Measurements from ENCODE around the gene PPFIBP2.

Gene PPFIBP2

DNA sequence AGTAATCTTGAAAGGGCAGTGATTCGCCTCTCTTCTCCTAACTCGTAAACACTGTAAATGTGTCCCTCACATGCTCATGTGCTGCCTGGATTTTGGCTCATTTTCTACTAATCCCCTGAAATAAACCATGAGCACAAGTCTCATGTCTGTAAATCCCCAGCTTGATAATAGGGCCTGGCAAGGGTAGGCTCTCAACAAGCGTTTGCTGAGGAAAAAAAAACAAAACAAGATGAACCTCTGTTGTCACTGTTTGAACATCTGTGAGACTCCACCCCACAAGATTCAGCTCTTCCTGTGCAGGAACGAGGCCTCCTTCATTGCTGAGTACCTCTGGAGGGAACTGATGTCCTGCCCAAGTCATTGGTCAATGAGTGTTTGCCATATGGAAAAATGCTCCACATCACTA is 164.0 kb downstream of the PPFIBP2 start:
- TF ChIP-seq, protein P1, sequence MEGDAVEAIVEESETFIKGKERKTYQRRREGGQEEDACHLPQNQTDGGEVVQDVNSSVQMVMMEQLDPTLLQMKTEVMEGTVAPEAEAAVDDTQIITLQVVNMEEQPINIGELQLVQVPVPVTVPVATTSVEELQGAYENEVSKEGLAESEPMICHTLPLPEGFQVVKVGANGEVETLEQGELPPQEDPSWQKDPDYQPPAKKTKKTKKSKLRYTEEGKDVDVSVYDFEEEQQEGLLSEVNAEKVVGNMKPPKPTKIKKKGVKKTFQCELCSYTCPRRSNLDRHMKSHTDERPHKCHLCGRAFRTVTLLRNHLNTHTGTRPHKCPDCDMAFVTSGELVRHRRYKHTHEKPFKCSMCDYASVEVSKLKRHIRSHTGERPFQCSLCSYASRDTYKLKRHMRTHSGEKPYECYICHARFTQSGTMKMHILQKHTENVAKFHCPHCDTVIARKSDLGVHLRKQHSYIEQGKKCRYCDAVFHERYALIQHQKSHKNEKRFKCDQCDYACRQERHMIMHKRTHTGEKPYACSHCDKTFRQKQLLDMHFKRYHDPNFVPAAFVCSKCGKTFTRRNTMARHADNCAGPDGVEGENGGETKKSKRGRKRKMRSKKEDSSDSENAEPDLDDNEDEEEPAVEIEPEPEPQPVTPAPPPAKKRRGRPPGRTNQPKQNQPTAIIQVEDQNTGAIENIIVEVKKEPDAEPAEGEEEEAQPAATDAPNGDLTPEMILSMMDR (IDR thresholded peaks at IDR 0.05), result no peak
- Histone ChIP-seq H3K27ac (no peak overlapping the region), H2AFZ (no peak overlapping the region), H3K4me1 (peaks cover 2% of the 10 kb centered on the region), H3K4me2 (ENCODE audit: low read length) (no peak overlapping the region), H3K9me3 (ENCODE audit: control insufficient read depth, low read length) (no peaks in the 10 kb centered on the region), H3K9ac (no peak overlapping the region), H3K36me3 (ENCODE audit: control insufficient read depth, insufficient read depth, low read length) (no peaks in the 10 kb centered on the region), H3K79me2 (no peaks in the 10 kb centered on the region), H3K27me3 (ENCODE audit: control insufficient read depth, insufficient read depth, low read length) (no peaks in the 10 kb centered on the region), H3K4me3 (ENCODE audit: low read depth, low read length) (no peak overlapping the region)

DNA sequence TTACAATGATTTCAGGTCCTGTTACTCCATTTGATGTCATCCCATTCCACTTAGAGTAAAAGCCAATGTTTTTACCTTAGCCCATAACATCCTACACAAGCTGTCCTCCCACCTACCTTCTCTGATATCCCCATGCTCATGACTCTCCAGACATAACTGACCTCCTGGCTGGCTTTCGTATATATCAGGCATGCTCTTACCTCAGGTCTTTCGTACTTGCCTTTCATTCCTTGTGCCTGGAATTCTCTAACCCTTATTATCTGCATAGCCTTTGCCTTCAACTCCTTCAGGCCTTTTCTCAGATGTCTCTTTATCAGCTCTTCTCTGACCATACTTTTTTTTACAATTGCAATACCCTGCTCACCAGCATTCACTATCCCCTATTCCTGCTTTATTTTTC is 169.8 kb downstream of the PPFIBP2 start:
- H3K27ac ChIP-seq, result no peak overlapping the region

DNA sequence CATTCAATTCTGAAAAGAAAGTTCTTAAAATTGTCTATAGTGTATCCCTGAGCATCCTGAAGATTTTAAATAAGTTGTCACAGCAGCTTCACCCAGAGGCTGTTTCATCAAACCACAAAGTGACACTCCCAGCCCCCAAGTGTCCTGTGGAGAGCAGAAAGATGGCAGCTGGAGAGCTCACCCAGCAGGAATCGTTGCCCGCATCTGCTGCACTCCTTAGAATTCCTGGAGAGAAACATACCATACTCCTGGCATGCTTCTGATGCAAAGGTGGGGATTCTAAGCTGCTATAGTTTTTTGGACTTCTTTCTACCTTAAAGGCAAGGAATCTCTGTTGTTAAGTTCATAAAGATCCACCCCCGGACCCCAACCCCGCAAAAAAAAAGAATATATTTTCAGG is 173.0 kb downstream of the PPFIBP2 start:
- H3K4me3 ChIP-seq (ENCODE audit: low read depth, low read length), result no peak overlapping the region
- H3K27ac ChIP-seq, result peak overlapping the region; percentile 7
- no peaks in the 10 kb centered on the region for H3K9me3 ChIP-seq (ENCODE audit: control insufficient read depth, low read length)
- peaks cover 6% of the 10 kb centered on the region for H3K4me1 ChIP-seq
- H3K9ac ChIP-seq, result no peak overlapping the region
- TF ChIP-seq, protein P1 (IDR thresholded peaks at IDR 0.05), result no peak
- no peaks in the 10 kb centered on the region for H3K79me2 ChIP-seq
- no peaks in the 10 kb centered on the region for H3K36me3 ChIP-seq (ENCODE audit: control insufficient read depth, insufficient read depth, low read length)
- no peak overlapping the region for H2AFZ ChIP-seq
- H3K4me2 ChIP-seq (ENCODE audit: low read length), result no peak overlapping the region
- H3K27me3 ChIP-seq (ENCODE audit: control insufficient read depth, insufficient read depth, low read length), result no peaks in the 10 kb centered on the region

More for the DNA sequence above, 169.8 kb downstream of the PPFIBP2 start:
- H3K36me3 ChIP-seq (ENCODE audit: control insufficient read depth, insufficient read depth, low read length), result no peaks in the 10 kb centered on the region
- no peak overlapping the region for H3K9ac ChIP-seq
- no peaks in the 10 kb centered on the region for H3K27me3 ChIP-seq (ENCODE audit: control insufficient read depth, insufficient read depth, low read length)
- TF ChIP-seq, protein P1 (IDR thresholded peaks at IDR 0.05), result no peak
- no peak overlapping the region for H3K4me2 ChIP-seq (ENCODE audit: low read length)
- no peak overlapping the region for H3K4me3 ChIP-seq (ENCODE audit: low read depth, low read length)
- no peaks in the 10 kb centered on the region for H3K9me3 ChIP-seq (ENCODE audit: control insufficient read depth, low read length)
- no peak overlapping the region for H2AFZ ChIP-seq
- no peaks in the 10 kb centered on the region for H3K79me2 ChIP-seq
- H3K4me1 ChIP-seq, result peaks cover 3% of the 10 kb centered on the region

DNA sequence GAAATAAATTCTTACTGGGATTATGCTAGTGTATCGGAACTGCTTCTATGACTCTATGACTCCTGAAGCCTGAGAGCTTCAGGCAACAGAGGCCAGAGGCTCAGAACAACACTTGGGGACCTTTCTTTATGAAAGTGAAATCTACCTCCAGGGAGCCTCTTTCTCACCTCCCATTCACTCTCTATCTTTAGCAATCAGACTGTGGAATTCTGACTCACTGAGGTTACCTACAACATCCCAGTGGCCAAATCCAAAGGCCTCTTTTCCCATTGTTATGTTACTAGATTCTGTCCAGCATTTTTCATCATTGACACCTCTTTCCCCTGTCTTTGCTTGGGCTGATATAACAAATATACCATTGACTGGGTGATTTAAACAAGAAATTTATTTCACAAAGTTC is 173.6 kb downstream of the PPFIBP2 start:
- Histone ChIP-seq H3K9me3 (ENCODE audit: control insufficient read depth, low read length) (no peaks in the 10 kb centered on the region), H3K4me2 (ENCODE audit: low read length) (no peak overlapping the region), H3K27ac (no peak overlapping the region), H3K79me2 (no peaks in the 10 kb centered on the region), H3K36me3 (ENCODE audit: control insufficient read depth, insufficient read depth, low read length) (no peaks in the 10 kb centered on the region), H3K4me3 (ENCODE audit: low read depth, low read length) (no peak overlapping the region), H3K4me1 (peaks cover 9% of the 10 kb centered on the region), H3K9ac (no peak overlapping the region), H3K27me3 (ENCODE audit: control insufficient read depth, insufficient read depth, low read length) (no peaks in the 10 kb centered on the region), H2AFZ (peak overlapping the region; percentile 22)
- TF ChIP-seq, protein P1 (IDR thresholded peaks at IDR 0.05), result no peak

DNA sequence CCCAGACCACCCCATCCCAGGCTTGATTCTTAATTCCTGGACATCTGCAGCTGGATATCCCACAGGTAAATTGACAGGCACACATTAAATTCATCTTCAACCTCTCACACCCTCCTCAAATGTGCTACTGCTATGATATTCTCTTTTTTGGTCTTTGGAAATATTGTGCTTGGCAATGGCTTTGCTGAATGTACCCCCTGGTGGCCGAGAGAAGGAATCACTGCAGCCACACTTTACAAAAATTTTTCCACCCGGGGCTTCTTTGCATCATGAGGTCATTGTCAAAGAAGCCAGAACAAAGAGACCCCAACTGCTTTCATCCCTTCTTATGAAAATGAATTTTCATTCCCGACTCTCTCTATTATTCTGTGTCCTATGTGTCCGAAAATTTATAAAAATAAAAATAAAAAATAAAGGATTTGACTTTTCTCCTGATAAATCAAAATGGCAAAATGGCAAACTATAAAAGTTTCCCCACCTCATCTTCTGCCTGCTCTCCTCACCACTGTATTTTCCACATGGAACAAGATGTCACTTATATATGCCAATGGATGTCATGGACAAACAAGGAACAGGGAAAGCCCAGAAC is 174.5 kb downstream of the PPFIBP2 start:
- Histone ChIP-seq H3K27ac (peak overlapping the region; percentile 57), H2AFZ (no peak overlapping the region), H3K79me2 (no peaks in the 10 kb centered on the region), H3K4me3 (ENCODE audit: low read depth, low read length) (no peak overlapping the region), H3K36me3 (ENCODE audit: control insufficient read depth, insufficient read depth, low read length) (no peaks in the 10 kb centered on the region), H3K4me2 (ENCODE audit: low read length) (no peak overlapping the region), H3K9ac (no peak overlapping the region), H3K4me1 (peaks cover 15% of the 10 kb centered on the region), H3K9me3 (ENCODE audit: control insufficient read depth, low read length) (no peaks in the 10 kb centered on the region), H3K27me3 (ENCODE audit: control insufficient read depth, insufficient read depth, low read length) (no peaks in the 10 kb centered on the region)
- TF ChIP-seq, protein P1 (IDR thresholded peaks at IDR 0.05), result peak; percentile 70
